COLO668 (cell line): Measurements from ENCODE around the gene CD74.

Source experiments
- DNase-seq: peaks from one replicate; lab custom pipeline; 2025; ENCODE audit not compliant: unreplicated experiment; lab: John Stamatoyannopoulos, UW

CD74 gene

DNA sequence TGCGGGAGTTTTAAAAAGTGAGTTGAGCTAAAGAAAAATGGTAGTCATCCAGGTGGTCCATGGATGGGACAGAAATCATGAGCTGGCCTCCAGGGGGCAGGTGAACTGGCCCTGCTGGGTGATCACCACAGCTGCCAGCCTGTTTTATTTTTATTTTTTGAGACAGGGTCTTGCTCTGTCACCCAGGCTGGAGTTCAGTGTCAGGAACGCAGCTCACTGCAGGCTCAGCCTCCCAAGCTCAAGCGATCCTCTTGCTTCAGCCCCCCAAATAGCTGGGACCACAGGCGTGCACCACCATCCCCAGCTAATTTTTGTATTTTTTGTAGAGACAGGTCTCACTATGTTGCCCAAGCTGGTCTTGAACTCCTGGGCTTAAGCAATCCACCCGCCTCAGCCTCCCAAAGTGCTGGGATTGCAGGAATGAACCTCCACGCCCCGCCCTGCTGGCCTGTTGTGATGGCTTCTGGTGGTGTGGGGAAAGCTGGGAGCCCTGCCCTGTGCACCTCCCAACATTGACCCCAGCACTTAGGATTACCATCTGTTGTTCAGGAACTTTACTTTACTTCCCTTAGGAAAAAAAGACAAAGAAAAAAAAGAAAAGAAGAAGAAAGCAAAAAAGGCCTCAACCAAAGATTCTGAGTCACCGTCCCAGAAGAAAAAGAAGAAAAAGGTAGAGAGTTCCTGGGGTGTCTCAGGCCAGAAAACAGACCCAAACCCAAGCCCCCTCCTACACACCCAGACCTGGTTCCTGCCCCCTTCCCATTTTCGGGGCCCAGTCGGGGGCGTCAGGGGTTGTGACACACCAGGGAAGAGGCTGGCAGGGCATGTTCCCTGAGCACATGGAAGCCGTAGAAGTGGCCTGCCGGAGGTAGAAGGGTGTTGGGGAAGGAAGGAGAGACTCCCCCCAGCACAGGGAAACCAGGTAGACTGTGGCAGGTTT is 14.7 kb downstream of the CD74 start:
- DNase-seq, result no peak

DNA sequence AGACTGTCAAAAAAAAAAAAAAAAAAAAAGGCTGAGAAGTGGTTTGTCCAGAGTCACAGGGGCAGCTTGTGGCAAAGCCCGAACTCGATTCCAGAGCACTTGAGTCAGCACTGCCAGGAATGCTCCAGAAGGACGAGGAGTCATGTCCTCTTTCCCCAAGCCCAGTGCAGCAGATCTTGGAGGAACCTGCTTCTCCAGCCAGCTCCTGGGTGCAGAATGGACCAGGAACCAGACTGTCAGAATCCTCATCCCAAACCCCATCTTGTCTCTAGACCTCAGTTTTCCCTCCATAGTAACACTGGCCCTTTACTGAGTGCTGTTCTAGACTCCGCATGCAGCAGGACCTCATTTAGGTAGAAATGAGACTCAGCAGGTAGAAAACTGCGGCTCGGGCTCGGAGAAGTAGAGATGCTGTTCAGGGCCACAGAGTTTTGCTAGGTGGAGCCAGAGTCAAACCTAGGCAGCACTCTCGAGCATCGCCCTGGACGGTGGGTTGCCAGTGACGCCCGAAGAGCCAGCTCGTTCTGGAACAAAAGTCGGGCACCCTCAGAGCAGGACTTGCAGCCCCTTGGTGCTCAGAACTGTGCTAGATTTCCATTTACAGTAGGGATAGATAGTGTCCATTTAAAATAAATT is 15.4 kb downstream of the CD74 start:
- no peak for DNase-seq

DNA sequence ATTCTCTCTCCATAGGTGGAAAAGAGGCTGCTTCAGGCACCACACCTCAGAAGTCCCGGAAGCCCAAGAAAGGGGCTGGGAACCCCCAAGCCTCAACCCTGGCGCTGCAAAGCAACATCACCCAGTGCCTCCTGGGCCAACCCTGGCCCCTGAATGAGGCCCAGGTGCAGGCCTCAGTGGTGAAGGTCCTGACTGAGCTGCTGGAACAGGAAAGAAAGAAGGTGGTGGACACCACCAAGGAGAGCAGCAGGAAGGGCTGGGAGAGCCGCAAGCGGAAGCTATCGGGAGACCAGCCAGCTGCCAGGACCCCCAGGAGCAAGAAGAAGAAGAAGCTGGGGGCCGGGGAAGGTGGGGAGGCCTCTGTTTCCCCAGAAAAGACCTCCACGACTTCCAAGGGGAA is 16.4 kb downstream of the CD74 start:
- DNase-seq, result no peak

DNA sequence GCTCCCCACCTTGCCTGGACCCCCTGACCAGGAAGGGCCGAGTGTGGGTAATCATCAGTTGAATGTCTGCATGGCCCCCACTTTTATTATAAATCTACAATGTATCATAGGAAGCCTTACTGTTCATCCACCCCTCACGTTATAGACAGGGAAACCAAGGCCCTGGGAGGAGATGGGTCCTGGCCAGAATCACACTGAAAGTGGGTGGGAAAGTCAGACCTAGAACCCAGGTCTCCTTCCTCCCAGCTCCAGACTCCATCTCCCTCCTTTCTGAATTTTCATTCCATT is 17.1 kb downstream of the CD74 start:
- DNase-seq, result no peak

DNA sequence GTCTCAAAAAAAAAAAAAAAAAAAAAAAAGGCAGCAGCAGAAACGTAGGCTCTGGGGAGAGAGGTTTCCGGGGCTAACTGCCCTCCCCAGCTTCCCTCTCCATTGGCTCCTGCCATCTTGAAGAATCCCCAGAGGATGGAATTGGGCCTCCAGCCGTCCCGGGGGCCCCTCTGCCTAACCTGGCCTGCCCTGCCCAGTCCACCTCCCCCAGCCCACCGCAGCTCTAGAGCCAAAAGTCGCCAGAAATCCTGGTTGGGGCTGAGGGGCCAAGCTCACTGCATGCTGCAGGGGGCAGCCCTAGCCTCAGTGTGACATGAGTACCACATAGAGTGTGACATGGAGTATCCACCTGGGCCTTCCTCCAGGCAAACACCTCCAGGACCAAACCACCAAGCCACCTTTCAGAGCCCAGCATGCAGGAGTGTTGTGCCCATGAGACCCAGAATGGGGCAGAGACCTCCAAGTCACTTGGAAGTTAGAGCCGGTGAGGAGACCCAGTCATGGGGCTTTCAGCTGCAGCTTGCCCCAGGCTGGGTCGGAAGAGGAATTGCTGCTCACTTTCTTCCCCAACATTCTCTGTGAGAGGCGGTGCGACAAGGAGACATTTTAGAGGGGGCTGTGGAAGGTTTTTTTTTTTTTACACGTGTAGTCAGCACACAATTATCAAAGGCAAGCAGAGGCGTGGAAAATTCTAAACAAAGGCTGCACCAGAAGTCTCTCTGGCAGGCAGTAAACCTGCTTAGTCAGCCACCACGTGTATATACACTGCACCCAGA is 17.6 kb downstream of the CD74 start:
- no peak for DNase-seq

DNA sequence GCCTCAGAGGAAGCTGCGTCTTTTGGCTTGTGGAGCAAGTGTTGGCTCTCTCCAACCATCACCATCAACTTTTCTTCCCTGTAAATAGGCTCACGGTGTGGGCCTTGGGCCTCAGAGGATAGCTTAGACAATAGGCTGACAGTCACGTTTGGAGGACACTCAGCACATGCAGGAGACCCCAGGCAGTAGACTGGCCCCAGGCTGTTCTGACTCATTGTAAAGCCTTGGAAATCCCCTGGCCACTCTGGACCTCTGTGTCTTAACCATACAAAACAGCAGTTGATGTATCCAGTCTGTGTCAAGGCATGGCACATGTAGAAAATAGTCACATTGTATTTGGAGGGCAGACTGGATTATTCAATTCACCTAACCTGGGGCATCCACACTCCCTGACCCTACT is 18.6 kb downstream of the CD74 start:
- no peak for DNase-seq

DNA sequence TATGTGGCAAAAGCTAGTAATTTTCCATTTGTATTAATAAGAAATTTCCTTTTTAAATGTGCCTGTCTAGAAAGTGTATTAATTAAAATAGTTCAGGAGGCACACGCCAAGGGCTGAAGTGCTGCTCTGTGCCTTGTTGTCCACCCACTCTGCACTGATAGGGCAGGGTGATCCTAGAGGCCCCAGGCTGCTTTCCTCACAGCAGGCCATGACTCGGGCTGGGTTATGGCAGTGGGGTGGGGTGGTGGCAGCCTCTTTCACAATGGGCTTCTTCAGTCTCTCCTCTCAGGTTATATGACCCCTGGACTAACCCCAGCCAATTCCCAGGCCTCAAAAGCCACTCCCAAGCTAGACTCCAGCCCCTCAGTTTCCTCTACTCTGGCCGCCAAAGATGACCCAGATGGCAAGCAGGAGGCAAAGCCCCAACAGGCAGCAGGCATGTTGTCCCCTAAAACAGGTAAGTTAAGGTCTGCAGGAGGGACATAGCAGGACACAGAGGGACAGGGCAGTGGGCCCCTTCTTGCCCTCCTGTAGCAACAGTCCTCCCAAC is 19.5 kb downstream of the CD74 start:
- no peak for DNase-seq

DNA sequence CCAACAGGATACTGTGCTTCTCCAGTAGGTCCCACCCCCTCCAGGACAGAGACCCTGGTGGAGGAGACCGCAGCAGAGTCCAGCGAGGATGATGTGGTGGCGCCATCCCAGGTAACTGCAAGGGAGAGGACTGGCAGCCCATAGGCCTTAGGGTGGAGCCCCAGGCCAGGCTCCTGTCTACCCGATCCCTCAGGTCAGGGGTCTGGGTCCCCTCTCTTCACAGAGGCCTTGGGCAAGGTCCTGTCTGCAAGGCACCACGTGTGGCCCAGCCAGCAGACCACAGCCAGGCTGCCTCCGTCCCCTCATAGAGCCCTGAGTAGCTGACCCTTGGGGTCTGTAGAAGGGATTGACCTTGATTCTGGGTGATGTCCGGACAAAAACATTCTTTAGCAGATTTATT is 20.0 kb downstream of the CD74 start:
- DNase-seq, result no peak

DNA sequence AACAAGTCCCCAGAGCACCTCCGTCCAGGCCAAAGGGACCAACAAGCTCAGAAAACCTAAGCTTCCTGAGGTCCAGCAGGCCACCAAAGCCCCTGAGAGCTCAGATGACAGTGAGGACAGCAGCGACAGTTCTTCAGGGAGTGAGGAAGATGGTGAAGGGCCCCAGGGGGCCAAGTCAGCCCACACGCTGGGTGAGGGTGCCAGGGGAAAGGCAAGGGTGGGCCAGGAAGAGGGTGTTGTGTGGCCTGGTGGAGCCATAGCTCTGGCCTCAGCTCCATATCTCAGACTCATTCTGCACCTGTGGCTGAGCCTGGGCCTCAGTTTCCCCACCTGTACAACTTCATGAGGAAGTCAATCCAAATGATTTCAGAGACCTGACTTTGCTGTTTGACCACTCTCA is 20.7 kb downstream of the CD74 start:
- DNase-seq, result no peak

DNA sequence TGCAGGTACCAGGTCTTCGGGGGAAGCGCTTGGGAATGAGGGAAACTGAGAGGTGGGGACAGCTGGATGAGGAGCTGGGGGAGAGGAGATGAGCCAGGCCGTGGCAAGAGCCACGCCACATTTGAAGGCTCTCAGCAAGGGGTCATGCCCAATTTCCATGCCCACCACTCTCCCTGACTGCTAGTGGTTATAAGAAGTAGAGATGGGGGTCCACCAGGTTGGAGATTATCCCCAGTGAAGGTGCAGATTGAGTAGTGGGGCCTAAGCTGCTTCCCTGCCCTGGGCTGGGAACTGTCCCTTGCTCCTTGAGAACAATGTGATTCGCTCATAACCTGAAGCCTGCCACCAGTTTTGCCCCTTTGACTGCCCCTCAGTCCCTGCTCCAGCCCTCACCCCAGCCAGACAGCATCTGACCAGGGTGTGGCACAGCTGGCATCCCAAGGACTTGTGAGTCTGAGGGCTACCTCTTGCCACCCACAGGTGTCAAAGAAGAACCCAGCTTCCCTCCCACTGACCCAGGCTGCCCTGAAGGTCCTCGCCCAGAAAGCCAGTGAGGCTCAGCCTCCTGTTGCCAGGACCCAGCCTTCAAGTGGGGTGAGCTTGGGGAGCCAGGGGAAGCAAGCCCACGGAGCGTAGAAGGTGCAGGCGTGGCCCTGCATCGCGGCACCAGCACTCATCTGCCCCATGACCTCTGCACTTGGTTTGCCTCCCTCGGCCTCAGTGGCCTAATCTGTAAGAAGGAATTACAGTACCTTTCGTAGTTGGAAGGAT is 21.5 kb downstream of the CD74 start:
- DNase-seq, result no peak

DNA sequence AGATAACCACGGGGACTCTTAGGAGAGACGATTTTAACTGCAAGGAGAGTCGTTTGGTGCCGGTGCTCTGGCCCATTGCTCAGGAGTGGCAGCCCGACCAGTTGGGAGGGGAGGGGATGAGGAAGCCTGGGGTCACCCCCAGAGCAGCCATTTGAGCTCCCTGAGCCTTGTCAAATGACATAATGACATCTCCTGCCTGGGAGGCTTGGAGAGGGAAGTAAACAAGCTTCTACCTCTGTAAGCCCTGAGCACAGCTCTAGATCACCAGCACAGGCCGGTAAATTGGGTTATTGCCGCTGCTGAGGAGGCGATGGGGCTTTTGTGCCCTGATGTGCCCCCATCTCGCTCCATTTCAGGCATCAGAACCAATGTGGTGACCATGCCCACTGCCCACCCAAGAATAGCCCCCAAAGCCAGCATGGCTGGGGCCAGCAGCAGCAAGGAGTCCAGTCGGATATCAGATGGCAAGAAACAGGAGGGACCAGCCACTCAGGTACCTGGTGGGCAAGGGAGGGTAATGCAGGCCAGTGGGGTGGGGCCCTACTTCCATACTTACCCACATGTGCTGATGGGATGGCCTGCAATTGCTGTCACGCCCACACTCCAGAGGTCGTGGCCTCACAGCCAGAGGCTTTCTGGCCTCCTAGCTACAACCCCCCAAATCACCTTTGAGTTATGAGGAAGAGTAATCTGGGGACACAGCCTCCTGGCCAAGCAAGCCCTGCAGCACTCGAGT is 23.0 kb downstream of the CD74 start:
- no peak for DNase-seq

DNA sequence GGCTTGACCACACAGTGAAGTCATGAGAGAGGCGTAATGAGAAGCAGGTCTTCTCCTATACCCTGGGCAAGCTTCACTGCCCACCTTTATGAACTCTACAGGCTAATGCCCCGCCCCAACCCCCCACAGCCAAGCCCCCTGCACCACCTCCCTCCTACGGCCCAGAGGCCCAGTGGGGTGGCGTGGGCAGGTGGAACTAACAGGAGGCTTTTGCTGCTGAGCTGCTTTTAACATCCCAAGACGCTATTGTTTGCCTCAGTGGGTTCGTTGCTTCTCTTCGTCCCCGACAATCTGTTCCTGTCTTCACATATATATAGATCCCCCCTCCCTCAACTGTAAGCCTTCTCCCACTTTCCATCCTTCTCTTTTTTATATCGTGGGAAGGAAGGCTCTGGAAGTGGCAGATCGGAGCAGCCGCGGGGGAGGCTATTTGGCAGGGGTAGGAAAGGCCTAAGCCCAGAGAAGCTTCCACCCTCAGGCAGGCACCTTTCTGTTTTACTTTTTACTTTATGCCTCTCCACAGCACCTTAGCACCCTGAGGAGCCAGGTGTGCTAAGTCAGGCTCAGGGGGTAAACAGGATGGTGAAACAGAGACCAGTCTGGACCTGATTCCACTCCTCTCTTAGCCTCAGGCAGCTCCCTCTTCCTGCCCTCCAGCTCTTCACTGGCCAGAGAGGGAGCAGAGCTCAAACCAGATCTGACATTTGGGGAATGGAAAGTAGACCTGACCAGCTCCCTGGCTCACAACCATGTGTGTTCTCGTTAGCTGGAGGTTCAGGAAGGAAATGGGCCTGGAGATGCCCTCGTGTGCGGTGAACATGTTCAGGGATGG is 26.5 kb downstream of the CD74 start:
- no peak for DNase-seq

DNA sequence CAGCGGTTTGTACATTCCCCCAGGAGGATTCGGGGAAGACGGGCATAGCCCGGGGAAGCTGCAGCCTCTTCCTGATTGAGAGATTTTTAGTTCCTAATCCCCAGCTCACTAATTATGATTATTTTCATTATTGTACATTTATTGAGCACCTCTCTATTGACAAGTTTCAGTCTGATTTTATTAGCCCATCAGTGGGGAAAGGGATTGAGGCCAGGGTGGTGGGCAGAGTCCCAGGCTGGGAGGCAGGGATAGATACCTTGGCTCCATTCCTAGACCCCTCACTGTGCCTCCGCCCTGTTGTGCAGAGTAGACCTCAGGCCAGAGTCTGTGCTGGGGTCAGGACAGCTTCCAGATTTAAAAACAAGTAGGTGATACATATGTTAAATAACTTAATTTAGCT is 28.0 kb downstream of the CD74 start:
- no peak for DNase-seq

DNA sequence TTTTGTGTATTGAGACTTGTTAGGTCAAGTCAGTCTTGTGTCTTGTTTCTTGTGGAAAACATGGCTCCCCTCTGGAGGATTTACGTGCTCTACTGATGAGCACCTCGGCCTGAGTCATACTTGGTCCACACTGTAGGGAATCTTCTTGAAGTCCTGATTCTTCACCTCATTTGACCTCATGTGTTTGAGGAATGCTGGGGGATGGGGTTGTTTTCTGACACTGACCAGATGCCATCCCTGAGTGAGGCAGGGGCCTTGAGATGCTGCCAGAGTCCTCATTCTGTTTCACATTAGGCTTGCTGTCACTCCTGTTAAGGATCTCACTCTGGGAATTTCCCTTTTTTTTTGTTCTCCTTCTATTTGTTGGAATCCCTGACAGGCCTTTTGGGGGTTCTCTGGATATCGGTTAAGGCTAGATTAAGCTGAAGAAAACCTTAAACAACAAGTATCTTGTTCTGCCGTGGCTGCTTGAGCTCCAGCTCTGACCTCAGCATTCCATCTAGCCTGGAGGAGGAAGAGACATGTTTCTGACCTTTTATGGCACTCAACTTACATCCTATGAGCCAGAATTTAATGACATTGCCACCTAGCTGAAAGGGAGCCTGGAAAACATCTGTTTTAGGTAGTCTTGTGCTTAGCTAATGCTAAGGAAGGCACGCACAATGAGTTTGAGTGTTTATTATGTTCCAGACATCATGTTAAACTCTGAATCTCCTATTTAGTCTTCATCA is 34.6 kb downstream of the CD74 start:
- no peak for DNase-seq

DNA sequence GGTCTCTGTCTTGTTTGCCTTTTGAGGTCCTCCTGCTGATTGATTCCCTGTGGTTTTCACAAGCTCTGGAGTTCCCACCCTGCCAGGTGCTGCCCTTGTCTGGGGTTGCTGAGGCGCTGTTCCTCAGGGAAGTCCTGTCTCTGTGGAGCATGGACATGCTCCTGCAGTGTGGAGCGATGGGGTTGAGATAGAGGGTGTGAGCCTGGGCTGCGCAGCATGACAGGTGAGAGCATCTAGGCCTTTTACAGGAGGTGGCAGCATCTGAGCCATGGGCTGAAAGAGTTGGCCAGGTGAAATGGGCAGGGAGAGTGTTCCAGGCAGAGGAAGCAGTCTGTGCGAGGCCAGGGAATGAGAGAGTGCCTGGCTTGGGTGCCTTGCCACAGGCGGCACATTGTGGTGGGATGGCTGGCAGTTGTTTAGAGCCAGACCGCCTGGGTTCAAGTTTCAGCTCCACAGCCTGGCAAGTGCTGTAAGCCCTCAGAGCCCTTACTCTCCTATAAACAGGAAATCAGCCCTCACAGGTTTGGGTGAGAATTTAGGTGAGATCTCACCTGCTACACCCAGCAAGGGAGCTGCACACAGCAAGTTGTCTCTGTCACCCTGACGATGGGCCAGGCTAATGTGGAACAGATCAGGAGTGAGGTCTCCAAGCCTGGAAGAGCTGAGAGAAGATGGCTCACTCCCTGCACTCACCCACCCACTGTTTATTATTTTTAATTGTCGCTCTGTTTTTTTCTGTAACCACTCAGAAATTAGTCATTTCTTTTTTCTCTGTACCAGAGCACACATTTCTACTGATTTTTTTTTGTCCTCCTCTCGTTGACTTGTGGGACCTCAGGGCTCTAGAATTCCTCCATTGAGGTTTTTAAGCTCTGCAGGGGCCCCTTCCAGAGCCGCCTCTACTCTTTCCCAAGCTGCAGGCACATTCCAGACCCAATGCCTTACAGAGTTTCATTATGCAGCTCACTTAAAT is 35.6 kb downstream of the CD74 start:
- DNase-seq, result no peak

DNA sequence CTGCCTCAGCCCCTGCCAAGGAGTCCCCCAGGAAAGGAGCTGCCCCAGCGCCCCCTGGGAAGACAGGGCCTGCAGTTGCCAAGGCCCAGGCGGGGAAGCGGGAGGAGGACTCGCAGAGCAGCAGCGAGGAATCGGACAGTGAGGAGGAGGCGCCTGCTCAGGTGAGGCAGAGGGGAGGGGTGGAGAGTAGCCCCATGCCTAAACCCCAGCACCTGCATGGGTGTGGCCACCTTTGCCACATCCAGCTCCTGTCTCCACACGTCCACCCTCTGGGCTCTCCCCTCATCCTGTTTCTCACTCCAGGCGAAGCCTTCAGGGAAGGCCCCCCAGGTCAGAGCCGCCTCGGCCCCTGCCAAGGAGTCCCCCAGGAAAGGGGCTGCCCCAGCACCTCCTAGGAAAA is 38.1 kb downstream of the CD74 start:
- DNase-seq, result no peak

DNA sequence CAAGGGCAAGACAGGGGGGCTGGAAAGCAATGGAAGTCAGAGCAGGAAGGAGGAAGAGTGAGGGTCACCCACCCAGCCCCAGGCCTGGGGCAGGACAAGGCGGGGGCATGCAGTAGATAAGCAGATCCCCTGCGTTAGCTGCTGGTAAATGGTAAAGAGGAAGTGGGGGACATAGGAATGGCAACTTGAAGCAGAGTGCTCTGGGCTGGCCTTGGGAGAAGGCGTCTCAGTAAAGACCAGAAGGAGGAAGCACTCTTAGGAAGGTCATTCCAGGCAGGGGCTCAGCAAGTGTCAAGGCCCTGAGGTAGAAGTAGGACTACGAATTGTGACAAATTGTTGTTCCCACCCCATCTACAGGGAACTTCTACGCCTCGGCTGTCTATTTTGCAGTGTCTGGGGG is 40.1 kb downstream of the CD74 start:
- no peak for DNase-seq

DNA sequence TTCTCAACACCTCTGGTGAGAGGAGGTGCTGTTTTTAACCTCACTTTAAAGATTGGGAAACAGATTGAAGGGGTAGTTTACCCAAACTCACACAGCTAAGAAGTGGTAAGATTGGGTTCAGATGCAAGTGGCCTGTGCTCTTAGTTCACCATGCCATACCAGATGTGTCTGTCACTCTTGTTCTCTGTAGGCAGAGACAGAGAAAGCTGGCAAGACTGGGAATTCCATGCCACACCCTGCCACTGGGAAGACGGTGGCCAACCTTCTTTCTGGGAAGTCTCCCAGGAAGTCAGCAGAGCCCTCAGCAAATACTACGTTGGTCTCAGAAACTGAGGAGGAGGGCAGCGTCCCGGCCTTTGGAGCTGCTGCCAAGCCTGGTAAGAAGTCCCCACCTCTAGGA is 44.2 kb downstream of the CD74 start:
- DNase-seq, result no peak
